K562 (cell line): ENCODE measurements around the gene BAIAP3. TPM values are rescaled to one million over a fixed set of nuclear protein-coding genes. Genes with fewer than 3 reads are reported as not detected.

ENCODE experiments used
- BRD9 ChIP-seq: fragments of 450-650 bp; IDR thresholded peaks from 2 replicates; pipeline ENCODE4 v1.6.1; 2018; ENCODE audit warnings: low read depth; ENCODE audit not compliant: partially characterized antibody
- BRF2 ChIP-seq: IDR thresholded peaks from 3 replicates; pipeline ENCODE4 v1.6.1; 2011; ENCODE audit warnings: borderline replicate concordance, mild to moderate bottlenecking; ENCODE audit not compliant: insufficient read length, insufficient read depth
- CCAR2 ChIP-seq: fragments of 200-400 bp; formaldehyde crosslinking; IDR thresholded peaks from 2 replicates; pipeline ENCODE4 v1.6.1; 2017; ENCODE audit warnings: mild to moderate bottlenecking, low read depth, low read length
- MAZ ChIP-seq, 2 experiments: fragments of 450-650 bp in 1 of 2; sonication (generic) in 1 of 2; formaldehyde crosslinking; IDR thresholded peaks in 1 of 2; conservative IDR thresholded peaks in 1 of 2; 2 replicates each; pipeline versions ENCODE4 v1.4.0 to v1.5.0; 2020; ENCODE audit warnings: mild to moderate bottlenecking in 1 of 2, missing genetic modification reagents in 1 of 2
- MCM2 ChIP-seq: fragments of 450-650 bp; IDR thresholded peaks from 2 replicates; pipeline ENCODE4 v1.6.1; 2017; ENCODE audit warnings: low read depth, mild to moderate bottlenecking
- NCOA1 ChIP-seq: fragments of 450-650 bp; IDR thresholded peaks from 2 replicates; pipeline ENCODE4 v1.6.1; 2016; ENCODE audit warnings: low read depth
- SRSF3 ChIP-seq: fragments of 200-400 bp; formaldehyde crosslinking; IDR thresholded peaks from 2 replicates; pipeline ENCODE4 v1.6.1; 2016; ENCODE audit warnings: mild to moderate bottlenecking, low read length, moderate library complexity; ENCODE audit not compliant: insufficient read depth
- ZBTB34 ChIP-seq: fragments of 250-450 bp; sonication (Bioruptor Pico); IDR thresholded peaks from 2 replicates; pipeline ENCODE4 v1.8.0; 2021; ENCODE audit warnings: mild to moderate bottlenecking, moderate library complexity
- ZNF766 ChIP-seq: fragments of 200-800 bp; sonication (Bioruptor generic); conservative IDR thresholded peaks from 2 replicates; pipeline ENCODE4 v1.6.1; 2016; ENCODE audit warnings: missing genetic modification characterization, missing compliant biosample characterization
- polyA plus RNA-seq, 8 experiments: library from polyadenylated mRNA; depleted of rRNA in 4 of 8; stranded (reverse) in 5 of 8; unstranded in 3 of 8; fragments of >200 nt; fragmentation: Nextera tagmentation in 2 of 8; fragmentation: Illumina TruSeq in 1 of 8; extraction: Ambion mirVana in 2 of 8; extraction: Trizol in 1 of 8; gene quantifications; 2 replicates each; pipeline versions ENCODE4 v1.2.1 to v1.2.3, GENCODE V29; 2011 to 2014; ENCODE audit warnings: inconsistent platforms in 1 of 8, missing spikeins in 1 of 8
- total RNA-seq, 7 experiments: library from RNA; depleted of rRNA in 6 of 7; stranded (reverse); fragments of >200 nt in 6 of 7; fragmentation: Illumina TruSeq in 2 of 7; extraction: Trizol in 2 of 7; gene quantifications; 2 replicates each; pipeline versions ENCODE4 v1.2.1 to v1.2.3, GENCODE V29; 2011 to 2021; ENCODE audit warnings: low replicate concordance in 1 of 7
- TF ChIP-seq, protein P1 (sequence below): sonication (generic); formaldehyde crosslinking; IDR thresholded peaks from 2 replicates; pipeline ENCODE4 v1.8.1; 2023; ENCODE audit warnings: mild to moderate bottlenecking, missing genetic modification reagents, moderate library complexity
- TF ChIP-seq, protein P2 (sequence below): fragments of 450-650 bp; IDR thresholded peaks from 2 replicates; pipeline ENCODE4 v1.6.1; 2016; ENCODE audit warnings: missing biosample characterization, missing genetic modification characterization
- TF ChIP-seq, protein P3 (sequence below), 2 experiments: fragments of 450-650 bp; formaldehyde crosslinking in 1 of 2; IDR thresholded peaks; 2 replicates each; pipeline versions ENCODE4 v1.4.0 to v1.6.1; 2014 to 2020; ENCODE audit warnings: mild to moderate bottlenecking in 2 of 2, borderline replicate concordance in 1 of 2, low read depth in 1 of 2

Gene BAIAP3
- total and polyA plus RNA-seq, 9 of the 15 experiments (the other 6 are each of a cell fraction or from before 2014, with no cell fraction given): 0.03 to 4.5 (median 0.57) TPM; not detected in 1

- TF ChIP-seq, protein P1, sequence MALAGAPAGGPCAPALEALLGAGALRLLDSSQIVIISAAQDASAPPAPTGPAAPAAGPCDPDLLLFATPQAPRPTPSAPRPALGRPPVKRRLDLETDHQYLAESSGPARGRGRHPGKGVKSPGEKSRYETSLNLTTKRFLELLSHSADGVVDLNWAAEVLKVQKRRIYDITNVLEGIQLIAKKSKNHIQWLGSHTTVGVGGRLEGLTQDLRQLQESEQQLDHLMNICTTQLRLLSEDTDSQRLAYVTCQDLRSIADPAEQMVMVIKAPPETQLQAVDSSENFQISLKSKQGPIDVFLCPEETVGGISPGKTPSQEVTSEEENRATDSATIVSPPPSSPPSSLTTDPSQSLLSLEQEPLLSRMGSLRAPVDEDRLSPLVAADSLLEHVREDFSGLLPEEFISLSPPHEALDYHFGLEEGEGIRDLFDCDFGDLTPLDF (CRISPR knock-in tag): no peak
- TF ChIP-seq NCOA1: no peak
- TF ChIP-seq ZNF766 (CRISPR knock-in tag): peak; percentile 100
- TF ChIP-seq, protein P2, sequence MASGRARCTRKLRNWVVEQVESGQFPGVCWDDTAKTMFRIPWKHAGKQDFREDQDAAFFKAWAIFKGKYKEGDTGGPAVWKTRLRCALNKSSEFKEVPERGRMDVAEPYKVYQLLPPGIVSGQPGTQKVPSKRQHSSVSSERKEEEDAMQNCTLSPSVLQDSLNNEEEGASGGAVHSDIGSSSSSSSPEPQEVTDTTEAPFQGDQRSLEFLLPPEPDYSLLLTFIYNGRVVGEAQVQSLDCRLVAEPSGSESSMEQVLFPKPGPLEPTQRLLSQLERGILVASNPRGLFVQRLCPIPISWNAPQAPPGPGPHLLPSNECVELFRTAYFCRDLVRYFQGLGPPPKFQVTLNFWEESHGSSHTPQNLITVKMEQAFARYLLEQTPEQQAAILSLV (tag): peak; percentile 99
- TF ChIP-seq MCM2: no peak
- peak in 1 of 2 experiments; percentile 96; a peak in 2 of 4 replicates for TF ChIP-seq MAZ (CRISPR knock-in tag; conservative IDR thresholded peaks at IDR 0.05 in 1 of 2, IDR thresholded peaks at IDR 0.05 in 1 of 2)
- TF ChIP-seq, protein P3, sequence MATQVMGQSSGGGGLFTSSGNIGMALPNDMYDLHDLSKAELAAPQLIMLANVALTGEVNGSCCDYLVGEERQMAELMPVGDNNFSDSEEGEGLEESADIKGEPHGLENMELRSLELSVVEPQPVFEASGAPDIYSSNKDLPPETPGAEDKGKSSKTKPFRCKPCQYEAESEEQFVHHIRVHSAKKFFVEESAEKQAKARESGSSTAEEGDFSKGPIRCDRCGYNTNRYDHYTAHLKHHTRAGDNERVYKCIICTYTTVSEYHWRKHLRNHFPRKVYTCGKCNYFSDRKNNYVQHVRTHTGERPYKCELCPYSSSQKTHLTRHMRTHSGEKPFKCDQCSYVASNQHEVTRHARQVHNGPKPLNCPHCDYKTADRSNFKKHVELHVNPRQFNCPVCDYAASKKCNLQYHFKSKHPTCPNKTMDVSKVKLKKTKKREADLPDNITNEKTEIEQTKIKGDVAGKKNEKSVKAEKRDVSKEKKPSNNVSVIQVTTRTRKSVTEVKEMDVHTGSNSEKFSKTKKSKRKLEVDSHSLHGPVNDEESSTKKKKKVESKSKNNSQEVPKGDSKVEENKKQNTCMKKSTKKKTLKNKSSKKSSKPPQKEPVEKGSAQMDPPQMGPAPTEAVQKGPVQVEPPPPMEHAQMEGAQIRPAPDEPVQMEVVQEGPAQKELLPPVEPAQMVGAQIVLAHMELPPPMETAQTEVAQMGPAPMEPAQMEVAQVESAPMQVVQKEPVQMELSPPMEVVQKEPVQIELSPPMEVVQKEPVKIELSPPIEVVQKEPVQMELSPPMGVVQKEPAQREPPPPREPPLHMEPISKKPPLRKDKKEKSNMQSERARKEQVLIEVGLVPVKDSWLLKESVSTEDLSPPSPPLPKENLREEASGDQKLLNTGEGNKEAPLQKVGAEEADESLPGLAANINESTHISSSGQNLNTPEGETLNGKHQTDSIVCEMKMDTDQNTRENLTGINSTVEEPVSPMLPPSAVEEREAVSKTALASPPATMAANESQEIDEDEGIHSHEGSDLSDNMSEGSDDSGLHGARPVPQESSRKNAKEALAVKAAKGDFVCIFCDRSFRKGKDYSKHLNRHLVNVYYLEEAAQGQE (IDR thresholded peaks at IDR 0.05; ENCODE audit: borderline replicate concordance): no peak
- TF ChIP-seq, protein P3 (CRISPR knock-in tag; IDR thresholded peaks at IDR 0.05; ENCODE audit: low read depth): peak; percentile 88
- no peak for TF ChIP-seq BRD9
- TF ChIP-seq ZBTB34 (CRISPR knock-in tag): peak; percentile 97
- no peak for TF ChIP-seq CCAR2
- no peak for TF ChIP-seq SRSF3
- TF ChIP-seq BRF2: no peak
These were observed 39.4 kb upstream of the BAIAP3 start (continued) for GRCh38 chr16:1293921-1294656.
